ENCODE results near the gene KIF16B. TPM values are rescaled to one million over a fixed set of nuclear protein-coding genes. Genes with fewer than 3 reads are reported as not detected.
"Not testable (repeated sequence)": the region's sequence is repeated elsewhere in the genome, so short reads cannot be mapped to it uniquely, and the experiment has no call there.

The KIF16B gene
- total and polyA plus RNA-seq, 10 of the 15 experiments (the other 5 are each of a cell fraction or from before 2014, with no cell fraction given): 0.21 to 5.2 (median 3.0) TPM

DNA sequence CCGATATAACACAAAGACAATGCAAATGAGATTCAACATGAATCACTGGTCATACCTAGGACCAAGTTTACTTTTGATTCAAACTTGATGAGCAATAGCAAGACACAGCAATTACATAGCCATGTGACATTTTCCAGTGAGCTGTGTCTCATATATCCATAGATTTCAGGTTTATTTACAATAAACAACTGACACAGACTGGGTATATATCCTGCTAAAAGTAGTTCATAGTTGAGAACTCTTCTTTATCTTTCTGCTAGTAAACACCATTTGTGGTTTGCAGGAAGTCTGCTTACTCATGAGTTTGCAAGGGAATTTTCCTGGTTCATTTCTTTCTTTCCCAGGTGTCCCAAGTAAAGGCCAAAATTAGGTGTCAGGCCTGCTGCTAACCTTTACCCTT is 343.4 kb downstream of the KIF16B start:
- SMC1A ChIA-PET (ENCODE audit: uncharacterized antibody, unreplicated experiment): no interaction called here
- no peak overlapping the region for H3K9ac ChIP-seq (ENCODE audit: control insufficient read depth, insufficient read depth, low read length)
- TF ChIP-seq CBX3 (IDR thresholded peaks at IDR 0.05; ENCODE audit: borderline replicate concordance, low read depth) (no peak), TARDBP (IDR thresholded peaks at IDR 0.05; ENCODE audit: borderline replicate concordance) (no peak), MYC (IDR thresholded peaks at IDR 0.05; ENCODE audit: insufficient read depth, insufficient read length, insufficient replicate concordance, low read length, severe bottlenecking) (no peak), ATF7 (IDR thresholded peaks at IDR 0.05; ENCODE audit: low read depth) (no peak)
- no peaks in the 10 kb centered on the region for H3K27me3 ChIP-seq (replicated peaks in 1 of 2; ENCODE audit: control insufficient read depth in 2 of 2, insufficient read depth in 2 of 2, low read length in 1 of 2)
- no peaks in the 10 kb centered on the region for H3K9me3 ChIP-seq (replicated peaks; ENCODE audit: control insufficient read depth, insufficient read depth, low read length)
- POLR2A ChIA-PET: no interaction called here
- no peak for FAIRE-seq
- DNase-seq (ENCODE audit: low read depth, low spot score): no peak
- H2AFZ ChIP-seq (ENCODE audit: control insufficient read depth, low read depth, low read length): no peak overlapping the region
- intact Hi-C loops (cut with micrococcal nuclease; ENCODE audit: unreplicated experiment): no loop called here
- no peak for ATAC-seq
- BruUV-seq (replicated peaks): no TSS peak
- in situ Hi-C loops (cut with MboI): no loop called here
- H3K4me2 ChIP-seq (ENCODE audit: control insufficient read depth, insufficient read depth): no peak overlapping the region
- RAD21 ChIA-PET (ENCODE audit: unreplicated experiment): no interaction called here
- H3K4me1 ChIP-seq (ENCODE audit: control insufficient read depth, insufficient read depth, low read length): no peaks in the 10 kb centered on the region
- H3K27ac ChIP-seq (ENCODE audit: control insufficient read depth, insufficient read depth): no peak overlapping the region
- no peak overlapping the region for H3K4me3 ChIP-seq
- no peaks in the 10 kb centered on the region for H3K36me3 ChIP-seq (ENCODE audit: control insufficient read depth in 2 of 2, insufficient read depth in 2 of 2, low read length in 1 of 2)
- CTCF ChIA-PET: no interaction called here
- 0% methylated on average over 1 of the region's 1 CpG for WGBS (ENCODE audit: insufficient coverage, insufficient replicate concordance, low lambda C conversion rate, missing lambda C conversion rate)
- H4K20me1 ChIP-seq (ENCODE audit: control insufficient read depth, insufficient read depth): no peaks in the 10 kb centered on the region
- H3K79me2 ChIP-seq (ENCODE audit: control insufficient read depth, insufficient read depth, low read length): no peaks in the 10 kb centered on the region

- Histone ChIP-seq H3K79me2 (ENCODE audit: control insufficient read depth, insufficient read depth, low read length) (no peaks in the 10 kb centered on the region), H2AFZ (ENCODE audit: control insufficient read depth, low read depth, low read length) (no peak overlapping the region), H3K36me3 (ENCODE audit: control insufficient read depth in 2 of 2, insufficient read depth in 2 of 2, low read length in 1 of 2) (no peaks in the 10 kb centered on the region), H3K4me2 (ENCODE audit: control insufficient read depth, insufficient read depth) (no peak overlapping the region), H3K9me3 (replicated peaks; ENCODE audit: control insufficient read depth, insufficient read depth, low read length) (no peaks in the 10 kb centered on the region), H3K4me1 (ENCODE audit: control insufficient read depth, insufficient read depth, low read length) (no peaks in the 10 kb centered on the region), H3K27me3 (replicated peaks in 1 of 2; ENCODE audit: control insufficient read depth in 2 of 2, insufficient read depth in 2 of 2, low read length in 1 of 2) (no peaks in the 10 kb centered on the region), H3K27ac (ENCODE audit: control insufficient read depth, insufficient read depth) (no peak overlapping the region), H4K20me1 (ENCODE audit: control insufficient read depth, insufficient read depth) (no peaks in the 10 kb centered on the region), H3K4me3 (no peak overlapping the region), H3K9ac (ENCODE audit: control insufficient read depth, insufficient read depth, low read length) (no peak overlapping the region)
- SMC1A ChIA-PET (ENCODE audit: uncharacterized antibody, unreplicated experiment): no interaction called here
- BruUV-seq (replicated peaks): no TSS peak
- TF ChIP-seq IRF3 (IDR thresholded peaks at IDR 0.05) (no peak), MTA2 (IDR thresholded peaks at IDR 0.05; ENCODE audit: low read depth) (no peak), ZSCAN29 (IDR thresholded peaks at IDR 0.05) (no peak), RELA (IDR thresholded peaks at IDR 0.05; ENCODE audit: borderline replicate concordance, partially characterized antibody) (no peak), SMC3 (IDR thresholded peaks at IDR 0.05; ENCODE audit: borderline replicate concordance, low read length) (no peak)
- TF ChIP-seq, protein P1, sequence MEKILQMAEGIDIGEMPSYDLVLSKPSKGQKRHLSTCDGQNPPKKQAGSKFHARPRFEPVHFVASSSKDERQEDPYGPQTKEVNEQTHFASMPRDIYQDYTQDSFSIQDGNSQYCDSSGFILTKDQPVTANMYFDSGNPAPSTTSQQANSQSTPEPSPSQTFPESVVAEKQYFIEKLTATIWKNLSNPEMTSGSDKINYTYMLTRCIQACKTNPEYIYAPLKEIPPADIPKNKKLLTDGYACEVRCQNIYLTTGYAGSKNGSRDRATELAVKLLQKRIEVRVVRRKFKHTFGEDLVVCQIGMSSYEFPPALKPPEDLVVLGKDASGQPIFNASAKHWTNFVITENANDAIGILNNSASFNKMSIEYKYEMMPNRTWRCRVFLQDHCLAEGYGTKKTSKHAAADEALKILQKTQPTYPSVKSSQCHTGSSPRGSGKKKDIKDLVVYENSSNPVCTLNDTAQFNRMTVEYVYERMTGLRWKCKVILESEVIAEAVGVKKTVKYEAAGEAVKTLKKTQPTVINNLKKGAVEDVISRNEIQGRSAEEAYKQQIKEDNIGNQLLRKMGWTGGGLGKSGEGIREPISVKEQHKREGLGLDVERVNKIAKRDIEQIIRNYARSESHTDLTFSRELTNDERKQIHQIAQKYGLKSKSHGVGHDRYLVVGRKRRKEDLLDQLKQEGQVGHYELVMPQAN (conservative IDR thresholded peaks at IDR 0.05): no peak
- FAIRE-seq: no peak
- POLR2A ChIA-PET: no interaction called here
- DNase-seq (ENCODE audit: low read depth, low spot score): no peak
- CTCF ChIA-PET: no interaction called here
- ATAC-seq: no peak
- 44% methylated on average over 4 of the region's 4 CpGs for WGBS (ENCODE audit: insufficient coverage, insufficient replicate concordance, low lambda C conversion rate, missing lambda C conversion rate)
- in situ Hi-C loops (cut with MboI): no loop called here
- RAD21 ChIA-PET (ENCODE audit: unreplicated experiment): no interaction called here
- intact Hi-C loops (cut with micrococcal nuclease; ENCODE audit: unreplicated experiment): no loop called here
These were observed 344.5 kb downstream of the KIF16B start for GRCh38 chr20:16228722-16229121.

DNA sequence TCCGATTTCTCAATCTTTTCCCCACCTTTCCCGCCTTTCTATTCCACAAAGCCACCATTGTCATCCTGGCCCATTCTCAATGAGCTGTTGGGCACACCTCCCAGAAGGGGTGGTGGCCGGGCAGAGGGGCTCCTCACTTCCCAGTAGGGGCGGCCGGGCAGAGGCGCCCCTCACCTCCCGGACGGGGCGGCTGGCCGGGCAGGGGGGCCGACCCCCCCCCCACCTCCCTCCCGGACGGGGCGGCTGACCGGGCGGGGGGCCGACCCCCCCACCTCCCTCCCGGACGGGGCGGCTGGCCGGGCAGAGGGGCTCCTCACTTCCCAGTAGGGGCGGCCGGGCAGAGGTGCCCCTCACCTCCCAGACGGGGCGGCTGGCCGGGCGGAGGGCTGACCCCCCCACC is 346.3 kb downstream of the KIF16B start:
- H3K4me1 ChIP-seq (ENCODE audit: control insufficient read depth, insufficient read depth, low read length); SMC1A ChIA-PET (ENCODE audit: uncharacterized antibody, unreplicated experiment); H4K20me1 ChIP-seq (ENCODE audit: control insufficient read depth, insufficient read depth); H3K79me2 ChIP-seq (ENCODE audit: control insufficient read depth, insufficient read depth, low read length); H2AFZ ChIP-seq (ENCODE audit: control insufficient read depth, low read depth, low read length); H3K27ac ChIP-seq (ENCODE audit: control insufficient read depth, insufficient read depth); H3K9ac ChIP-seq (ENCODE audit: control insufficient read depth, insufficient read depth, low read length); H3K4me2 ChIP-seq (ENCODE audit: control insufficient read depth, insufficient read depth); FAIRE-seq; H3K9me3 ChIP-seq (replicated peaks; ENCODE audit: control insufficient read depth, insufficient read depth, low read length); H3K27me3 ChIP-seq (replicated peaks in 1 of 2; ENCODE audit: control insufficient read depth in 2 of 2, insufficient read depth in 2 of 2, low read length in 1 of 2); ATAC-seq; CTCF ChIA-PET; H3K4me3 ChIP-seq; DNase-seq (ENCODE audit: low read depth, low spot score); H3K36me3 ChIP-seq (ENCODE audit: control insufficient read depth in 2 of 2, insufficient read depth in 2 of 2, low read length in 1 of 2); in situ Hi-C loops (cut with MboI); RAD21 ChIA-PET (ENCODE audit: unreplicated experiment); POLR2A ChIA-PET; intact Hi-C loops (cut with micrococcal nuclease; ENCODE audit: unreplicated experiment); BruUV-seq (replicated peaks): not testable (repeated sequence)
- WGBS (ENCODE audit: insufficient coverage, insufficient replicate concordance, low lambda C conversion rate, missing lambda C conversion rate): no CpG with 5 or more reads among the region's 27 CpGs

Measured in GM12878 (cell line).